Activated naive CD4-positive, alpha-beta T cell treated with anti-CD3 and anti-CD28 coated beads, Interleukin-2, amount 50 U/mL, for 16 hours (primary cell): ENCODE results near the gene HMGCL.

Source experiments
- DNase-seq: peaks from one replicate; pipeline ENCODE4 v3.0.0-alpha.2; 2020

HMGCL gene

GRCh38 chr1:23772854-23773242 lies 52.4 kb downstream of the HMGCL start:
- no peak for DNase-seq

GRCh38 chr1:23772049-23772853 lies 53.0 kb downstream of the HMGCL start:
- peak; percentile 86 for DNase-seq

- DNase-seq = no peak
Observed at GRCh38 chr1:23768733-23769132, 56.5 kb downstream of the HMGCL start.

GRCh38 chr1:23763041-23763577 lies 62.1 kb downstream of the HMGCL start:
- DNase-seq = no peak

- no peak for DNase-seq
Observed at GRCh38 chr1:23759277-23759676, 66.0 kb downstream of the HMGCL start.

GRCh38 chr1:23757812-23758211 lies 67.4 kb downstream of the HMGCL start:
- DNase-seq = no peak

GRCh38 chr1:23756676-23757075 lies 68.6 kb downstream of the HMGCL start:
- no peak for DNase-seq

GRCh38 chr1:23752909-23753308 lies 72.3 kb downstream of the HMGCL start:
- DNase-seq = no peak
